Neural cell (in vitro differentiated cells): ENCODE data around the gene RGP1.

Source experiments
- EZH2 ChIP-seq: fragments of 200-600, 300-800 bp; shearing (Covaris generic), sonication (generic); IDR thresholded peaks from 2 replicates; pipeline ENCODE4 v1.6.1; 2014; ENCODE audit warnings: antibody characterized with exemption, low read length, borderline replicate concordance, mild to moderate bottlenecking; ENCODE audit not compliant: insufficient read depth, poor library complexity, severe bottlenecking
- POLR2AphosphoS5 ChIP-seq: IDR thresholded peaks from 2 replicates; pipeline ENCODE4 v1.6.1; 2012
- RAD21 ChIP-seq: fragments of 450-650 bp; conservative IDR thresholded peaks from 2 replicates; pipeline ENCODE4 v1.6.1; 2014; ENCODE audit warnings: antibody characterized with exemption, mild to moderate bottlenecking, moderate library complexity
- TAF1 ChIP-seq: IDR thresholded peaks from 2 replicates; pipeline ENCODE4 v1.6.1; 2012; ENCODE audit warnings: low read depth
- TF ChIP-seq, protein P1 (sequence below): fragments of 450-650 bp; IDR thresholded peaks from 2 replicates; pipeline ENCODE4 v1.5.1; 2014; ENCODE audit warnings: antibody characterized with exemption, mild to moderate bottlenecking, moderate library complexity; ENCODE audit not compliant: poor library complexity, severe bottlenecking
- TF ChIP-seq, protein P2 (sequence below): IDR thresholded peaks from 2 replicates; pipeline ENCODE4 v1.6.1; 2012; ENCODE audit warnings: borderline replicate concordance

DNA sequence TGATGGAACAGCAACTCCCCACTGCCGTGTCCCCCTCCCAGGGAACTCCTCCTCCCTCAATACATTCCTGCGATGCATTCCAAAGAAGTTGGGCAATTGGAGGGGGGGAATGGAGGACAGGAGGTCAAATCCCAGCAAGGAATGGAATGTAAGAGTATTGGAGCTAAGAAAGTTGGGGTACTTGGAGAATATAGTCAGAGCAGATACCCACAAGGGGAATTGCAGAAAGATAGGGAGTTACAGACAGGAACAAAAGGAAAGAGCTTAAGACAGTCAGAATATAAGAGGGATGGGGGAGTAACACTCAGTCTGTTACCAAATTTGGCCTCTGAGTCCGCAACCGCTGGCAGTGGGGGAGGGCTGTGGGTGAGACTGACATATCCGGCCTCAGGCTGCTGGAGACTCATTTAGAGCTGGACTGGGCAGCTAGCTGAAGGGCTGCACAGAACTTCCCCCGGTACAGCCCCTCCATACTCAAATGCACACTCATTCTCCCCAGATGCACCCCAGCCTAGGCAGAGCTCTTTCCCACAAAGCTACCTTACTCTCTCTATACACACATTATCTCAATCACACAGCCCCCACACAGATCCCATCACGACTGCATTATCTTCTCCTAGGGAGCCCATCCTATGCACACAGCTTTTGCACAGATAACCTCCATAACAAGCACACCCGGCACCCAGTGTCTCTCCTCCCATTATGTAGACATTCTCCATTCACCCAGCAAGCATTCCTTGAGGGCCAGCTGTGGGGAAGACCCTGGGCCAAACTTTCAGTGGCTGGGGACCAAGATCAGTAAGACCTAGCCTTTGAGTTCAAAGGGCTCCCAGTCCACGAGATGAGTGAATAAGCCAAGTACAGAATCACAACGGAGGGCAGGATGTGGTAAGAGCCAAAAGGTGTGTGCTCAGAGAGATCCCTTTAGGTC lies 20.8 kb upstream of the RGP1 start:
- TF ChIP-seq, protein P1, sequence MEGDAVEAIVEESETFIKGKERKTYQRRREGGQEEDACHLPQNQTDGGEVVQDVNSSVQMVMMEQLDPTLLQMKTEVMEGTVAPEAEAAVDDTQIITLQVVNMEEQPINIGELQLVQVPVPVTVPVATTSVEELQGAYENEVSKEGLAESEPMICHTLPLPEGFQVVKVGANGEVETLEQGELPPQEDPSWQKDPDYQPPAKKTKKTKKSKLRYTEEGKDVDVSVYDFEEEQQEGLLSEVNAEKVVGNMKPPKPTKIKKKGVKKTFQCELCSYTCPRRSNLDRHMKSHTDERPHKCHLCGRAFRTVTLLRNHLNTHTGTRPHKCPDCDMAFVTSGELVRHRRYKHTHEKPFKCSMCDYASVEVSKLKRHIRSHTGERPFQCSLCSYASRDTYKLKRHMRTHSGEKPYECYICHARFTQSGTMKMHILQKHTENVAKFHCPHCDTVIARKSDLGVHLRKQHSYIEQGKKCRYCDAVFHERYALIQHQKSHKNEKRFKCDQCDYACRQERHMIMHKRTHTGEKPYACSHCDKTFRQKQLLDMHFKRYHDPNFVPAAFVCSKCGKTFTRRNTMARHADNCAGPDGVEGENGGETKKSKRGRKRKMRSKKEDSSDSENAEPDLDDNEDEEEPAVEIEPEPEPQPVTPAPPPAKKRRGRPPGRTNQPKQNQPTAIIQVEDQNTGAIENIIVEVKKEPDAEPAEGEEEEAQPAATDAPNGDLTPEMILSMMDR = no peak
- TF ChIP-seq TAF1 = no peak
- TF ChIP-seq POLR2AphosphoS5 = no peak
- TF ChIP-seq EZH2 = no peak
- TF ChIP-seq, protein P2, sequence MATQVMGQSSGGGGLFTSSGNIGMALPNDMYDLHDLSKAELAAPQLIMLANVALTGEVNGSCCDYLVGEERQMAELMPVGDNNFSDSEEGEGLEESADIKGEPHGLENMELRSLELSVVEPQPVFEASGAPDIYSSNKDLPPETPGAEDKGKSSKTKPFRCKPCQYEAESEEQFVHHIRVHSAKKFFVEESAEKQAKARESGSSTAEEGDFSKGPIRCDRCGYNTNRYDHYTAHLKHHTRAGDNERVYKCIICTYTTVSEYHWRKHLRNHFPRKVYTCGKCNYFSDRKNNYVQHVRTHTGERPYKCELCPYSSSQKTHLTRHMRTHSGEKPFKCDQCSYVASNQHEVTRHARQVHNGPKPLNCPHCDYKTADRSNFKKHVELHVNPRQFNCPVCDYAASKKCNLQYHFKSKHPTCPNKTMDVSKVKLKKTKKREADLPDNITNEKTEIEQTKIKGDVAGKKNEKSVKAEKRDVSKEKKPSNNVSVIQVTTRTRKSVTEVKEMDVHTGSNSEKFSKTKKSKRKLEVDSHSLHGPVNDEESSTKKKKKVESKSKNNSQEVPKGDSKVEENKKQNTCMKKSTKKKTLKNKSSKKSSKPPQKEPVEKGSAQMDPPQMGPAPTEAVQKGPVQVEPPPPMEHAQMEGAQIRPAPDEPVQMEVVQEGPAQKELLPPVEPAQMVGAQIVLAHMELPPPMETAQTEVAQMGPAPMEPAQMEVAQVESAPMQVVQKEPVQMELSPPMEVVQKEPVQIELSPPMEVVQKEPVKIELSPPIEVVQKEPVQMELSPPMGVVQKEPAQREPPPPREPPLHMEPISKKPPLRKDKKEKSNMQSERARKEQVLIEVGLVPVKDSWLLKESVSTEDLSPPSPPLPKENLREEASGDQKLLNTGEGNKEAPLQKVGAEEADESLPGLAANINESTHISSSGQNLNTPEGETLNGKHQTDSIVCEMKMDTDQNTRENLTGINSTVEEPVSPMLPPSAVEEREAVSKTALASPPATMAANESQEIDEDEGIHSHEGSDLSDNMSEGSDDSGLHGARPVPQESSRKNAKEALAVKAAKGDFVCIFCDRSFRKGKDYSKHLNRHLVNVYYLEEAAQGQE = no peak
- TF ChIP-seq RAD21 = no peak
